HG03139 (cell line): ENCODE results near the gene ASIC2.

Source experiments
- ATAC-seq: cut with Tn5 transposase; IDR thresholded peaks from one replicate; pipeline ENCODE4 v1.9.1; 2021; ENCODE audit not compliant: unreplicated experiment

Gene ASIC2

GRCh38 chr17:33120103-33120502 is 173.0 kb downstream of the ASIC2 start:
- no peak for ATAC-seq

- ATAC-seq, result no peak
Measured at GRCh38 chr17:33118391-33119075, 174.6 kb downstream of the ASIC2 start.

- ATAC-seq, result no peak
Measured at GRCh38 chr17:33116021-33116551, 177.0 kb downstream of the ASIC2 start.

- no peak for ATAC-seq
Measured at GRCh38 chr17:33115366-33115765, 177.7 kb downstream of the ASIC2 start.

- no peak for ATAC-seq
Measured at GRCh38 chr17:33113991-33114370, 179.1 kb downstream of the ASIC2 start.

GRCh38 chr17:33113276-33113990 is 179.7 kb downstream of the ASIC2 start:
- no peak for ATAC-seq

- ATAC-seq, result no peak
Measured at GRCh38 chr17:33112763-33113162, 180.3 kb downstream of the ASIC2 start.

GRCh38 chr17:33109336-33110072 is 183.6 kb downstream of the ASIC2 start:
- no peak for ATAC-seq

- ATAC-seq, result no peak
Measured at GRCh38 chr17:33106525-33107165, 186.4 kb downstream of the ASIC2 start.

GRCh38 chr17:33105911-33106310 is 187.2 kb downstream of the ASIC2 start:
- ATAC-seq, result no peak

- no peak for ATAC-seq
Measured at GRCh38 chr17:33099906-33100305, 193.2 kb downstream of the ASIC2 start.

GRCh38 chr17:33099252-33099651 is 193.8 kb downstream of the ASIC2 start:
- ATAC-seq, result no peak

- no peak for ATAC-seq
Measured at GRCh38 chr17:33097411-33097810, 195.7 kb downstream of the ASIC2 start.

- ATAC-seq, result no peak
Measured at GRCh38 chr17:33096161-33096560, 196.9 kb downstream of the ASIC2 start.

- ATAC-seq, result no peak
Measured at GRCh38 chr17:33091271-33091670, 201.8 kb downstream of the ASIC2 start.

GRCh38 chr17:33090806-33091205 is 202.3 kb downstream of the ASIC2 start:
- no peak for ATAC-seq

- no peak for ATAC-seq
Measured at GRCh38 chr17:33086878-33087277, 206.2 kb downstream of the ASIC2 start.

GRCh38 chr17:33086041-33086440 is 207.1 kb downstream of the ASIC2 start:
- ATAC-seq, result no peak

GRCh38 chr17:33085256-33085655 is 207.8 kb downstream of the ASIC2 start:
- no peak for ATAC-seq

- no peak for ATAC-seq
Measured at GRCh38 chr17:33084755-33085154, 208.3 kb downstream of the ASIC2 start.

GRCh38 chr17:33082529-33083173 is 210.4 kb downstream of the ASIC2 start:
- ATAC-seq, result no peak
